ENCODE results near the gene RREB1. TPM values are rescaled to one million over a fixed set of nuclear protein-coding genes. Genes with fewer than 3 reads are reported as not detected.

The RREB1 gene
- polyA plus RNA-seq, 2 of the 4 experiments (the other 2 are of a cell fraction): 2.2 to 5.0 TPM

DNA sequence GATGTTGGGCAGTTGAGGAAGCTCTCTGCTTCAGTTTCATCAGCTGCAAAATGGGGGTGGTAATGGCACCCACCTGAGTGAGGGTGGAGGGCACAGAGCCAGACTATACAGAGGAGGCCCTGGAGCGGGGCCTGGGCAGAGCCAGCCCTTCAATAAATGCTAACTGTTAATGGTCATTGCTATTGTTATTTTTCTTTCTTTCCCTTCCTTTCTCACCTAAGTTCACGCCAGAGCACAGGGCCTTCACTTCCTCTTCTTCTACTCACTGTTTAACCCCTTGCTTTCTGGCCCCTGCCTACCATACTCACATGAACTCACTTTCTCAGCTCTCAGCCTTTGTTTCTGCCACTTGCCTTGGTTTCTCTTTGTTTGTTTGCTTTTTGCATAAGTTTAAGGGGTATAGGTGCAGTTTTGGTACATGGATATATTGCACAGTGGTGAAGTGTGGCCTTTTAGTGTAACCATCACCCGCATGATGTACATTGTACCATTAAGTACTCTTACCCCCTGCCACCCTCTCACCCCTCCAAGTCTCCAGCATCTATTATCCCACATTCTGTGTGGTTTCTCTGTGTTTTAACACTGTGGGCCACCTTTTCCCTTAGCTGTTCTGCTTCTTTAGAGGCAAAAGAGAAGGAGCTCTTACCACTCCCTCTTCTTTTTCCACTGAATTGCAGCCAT, 7.5 kb upstream of the RREB1 start:
- ATAC-seq: no peak
- no peak overlapping the region for H3K4me2 ChIP-seq
- H3K27ac ChIP-seq: no peak overlapping the region
- no peak for DNase-seq (ENCODE audit: low read depth in 1 of 2, low spot score in 1 of 2)
- no peaks in the 10 kb centered on the region for H3K9me3 ChIP-seq
- WGBS (ENCODE audit: missing lambda C conversion rate): 79% methylated on average over 3 of the region's 3 CpGs
- ChIA-PET POLR2A (no interaction called here), CTCF (interaction anchor here (0.6 kb wide), 1 partner anchor 376 kb away, joined by 3 read pairs; no protein-coding TSS in a partner anchor)
- FAIRE-seq: no peak
- TF ChIP-seq FOXS1 (CRISPR knock-in tag; IDR thresholded peaks at IDR 0.05) (no peak), CBX2 (IDR thresholded peaks at IDR 0.05; ENCODE audit: borderline replicate concordance, low read depth) (no peak), GATA3 (IDR thresholded peaks at IDR 0.05; ENCODE audit: borderline replicate concordance) (no peak), HOXB5 (CRISPR knock-in tag; IDR thresholded peaks at IDR 0.05) (no peak), RNF2 (IDR thresholded peaks at IDR 0.05; ENCODE audit: borderline replicate concordance, low read depth) (no peak), FOSB (CRISPR knock-in tag; IDR thresholded peaks at IDR 0.05) (no peak), EHMT2 (IDR thresholded peaks at IDR 0.05; ENCODE audit: low read depth) (no peak), EHF (CRISPR knock-in tag; IDR thresholded peaks at IDR 0.05) (no peak), CHD4 (IDR thresholded peaks at IDR 0.05; ENCODE audit: borderline replicate concordance) (no peak), MYC (IDR thresholded peaks at IDR 0.05; ENCODE audit: borderline replicate concordance, low read length) (no peak), RFX5 (IDR thresholded peaks at IDR 0.05) (no peak), SREBF2 (IDR thresholded peaks at IDR 0.05) (no peak)
- TF ChIP-seq, protein P1, sequence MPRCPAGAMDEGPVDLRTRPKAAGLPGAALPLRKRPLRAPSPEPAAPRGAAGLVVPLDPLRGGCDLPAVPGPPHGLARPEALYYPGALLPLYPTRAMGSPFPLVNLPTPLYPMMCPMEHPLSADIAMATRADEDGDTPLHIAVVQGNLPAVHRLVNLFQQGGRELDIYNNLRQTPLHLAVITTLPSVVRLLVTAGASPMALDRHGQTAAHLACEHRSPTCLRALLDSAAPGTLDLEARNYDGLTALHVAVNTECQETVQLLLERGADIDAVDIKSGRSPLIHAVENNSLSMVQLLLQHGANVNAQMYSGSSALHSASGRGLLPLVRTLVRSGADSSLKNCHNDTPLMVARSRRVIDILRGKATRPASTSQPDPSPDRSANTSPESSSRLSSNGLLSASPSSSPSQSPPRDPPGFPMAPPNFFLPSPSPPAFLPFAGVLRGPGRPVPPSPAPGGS (IDR thresholded peaks at IDR 0.05): no peak
- TF ChIP-seq, protein P2, sequence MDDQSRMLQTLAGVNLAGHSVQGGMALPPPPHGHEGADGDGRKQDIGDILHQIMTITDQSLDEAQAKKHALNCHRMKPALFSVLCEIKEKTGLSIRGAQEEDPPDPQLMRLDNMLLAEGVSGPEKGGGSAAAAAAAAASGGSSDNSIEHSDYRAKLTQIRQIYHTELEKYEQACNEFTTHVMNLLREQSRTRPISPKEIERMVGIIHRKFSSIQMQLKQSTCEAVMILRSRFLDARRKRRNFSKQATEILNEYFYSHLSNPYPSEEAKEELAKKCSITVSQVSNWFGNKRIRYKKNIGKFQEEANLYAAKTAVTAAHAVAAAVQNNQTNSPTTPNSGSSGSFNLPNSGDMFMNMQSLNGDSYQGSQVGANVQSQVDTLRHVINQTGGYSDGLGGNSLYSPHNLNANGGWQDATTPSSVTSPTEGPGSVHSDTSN (IDR thresholded peaks at IDR 0.05): no peak
- TF ChIP-seq, protein P3, sequence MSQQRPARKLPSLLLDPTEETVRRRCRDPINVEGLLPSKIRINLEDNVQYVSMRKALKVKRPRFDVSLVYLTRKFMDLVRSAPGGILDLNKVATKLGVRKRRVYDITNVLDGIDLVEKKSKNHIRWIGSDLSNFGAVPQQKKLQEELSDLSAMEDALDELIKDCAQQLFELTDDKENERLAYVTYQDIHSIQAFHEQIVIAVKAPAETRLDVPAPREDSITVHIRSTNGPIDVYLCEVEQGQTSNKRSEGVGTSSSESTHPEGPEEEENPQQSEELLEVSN (IDR thresholded peaks at IDR 0.05; ENCODE audit: borderline replicate concordance, low read depth): no peak
- TF ChIP-seq, protein P4, sequence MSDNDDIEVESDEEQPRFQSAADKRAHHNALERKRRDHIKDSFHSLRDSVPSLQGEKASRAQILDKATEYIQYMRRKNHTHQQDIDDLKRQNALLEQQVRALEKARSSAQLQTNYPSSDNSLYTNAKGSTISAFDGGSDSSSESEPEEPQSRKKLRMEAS (IDR thresholded peaks at IDR 0.05): no peak
- TF ChIP-seq, protein P5, sequence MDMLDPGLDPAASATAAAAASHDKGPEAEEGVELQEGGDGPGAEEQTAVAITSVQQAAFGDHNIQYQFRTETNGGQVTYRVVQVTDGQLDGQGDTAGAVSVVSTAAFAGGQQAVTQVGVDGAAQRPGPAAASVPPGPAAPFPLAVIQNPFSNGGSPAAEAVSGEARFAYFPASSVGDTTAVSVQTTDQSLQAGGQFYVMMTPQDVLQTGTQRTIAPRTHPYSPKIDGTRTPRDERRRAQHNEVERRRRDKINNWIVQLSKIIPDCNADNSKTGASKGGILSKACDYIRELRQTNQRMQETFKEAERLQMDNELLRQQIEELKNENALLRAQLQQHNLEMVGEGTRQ (IDR thresholded peaks at IDR 0.05): no peak
- TF ChIP-seq, protein P6, sequence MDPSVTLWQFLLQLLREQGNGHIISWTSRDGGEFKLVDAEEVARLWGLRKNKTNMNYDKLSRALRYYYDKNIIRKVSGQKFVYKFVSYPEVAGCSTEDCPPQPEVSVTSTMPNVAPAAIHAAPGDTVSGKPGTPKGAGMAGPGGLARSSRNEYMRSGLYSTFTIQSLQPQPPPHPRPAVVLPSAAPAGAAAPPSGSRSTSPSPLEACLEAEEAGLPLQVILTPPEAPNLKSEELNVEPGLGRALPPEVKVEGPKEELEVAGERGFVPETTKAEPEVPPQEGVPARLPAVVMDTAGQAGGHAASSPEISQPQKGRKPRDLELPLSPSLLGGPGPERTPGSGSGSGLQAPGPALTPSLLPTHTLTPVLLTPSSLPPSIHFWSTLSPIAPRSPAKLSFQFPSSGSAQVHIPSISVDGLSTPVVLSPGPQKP (IDR thresholded peaks at IDR 0.05; ENCODE audit: low read depth, low read length): no peak
- no peak overlapping the region for H3K4me3 ChIP-seq
- H3K4me1 ChIP-seq: no peaks in the 10 kb centered on the region

DNA sequence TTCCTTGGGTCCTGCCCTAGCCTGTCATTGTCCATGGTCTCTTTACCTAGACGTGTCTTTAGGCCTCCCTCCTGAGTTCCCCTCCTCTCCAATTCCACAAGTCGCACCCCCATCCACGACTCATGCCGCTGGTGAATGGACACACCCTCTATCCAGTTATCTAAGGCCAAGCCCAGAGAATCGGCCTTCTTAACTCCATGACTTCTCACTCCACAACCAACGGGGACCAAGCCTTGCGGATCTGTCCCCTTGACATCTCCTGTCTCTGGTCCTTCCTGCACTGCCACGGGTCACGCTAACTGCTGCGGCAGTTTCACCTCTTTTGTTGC, 7.0 kb upstream of the RREB1 start:
- no peak for ATAC-seq
- ChIA-PET CTCF (no interaction called here), POLR2A (no interaction called here)
- DNase-seq (ENCODE audit: low read depth in 1 of 2, low spot score in 1 of 2): no peak
- TF ChIP-seq, protein P2 (IDR thresholded peaks at IDR 0.05): no peak
- TF ChIP-seq RCOR1 (IDR thresholded peaks at IDR 0.05; ENCODE audit: low read depth, low read length): no peak
- TF ChIP-seq NFE2L2 (conservative IDR thresholded peaks at IDR 0.05; ENCODE audit: low read length): no peak
- no peak for TF ChIP-seq ZSCAN20 (CRISPR knock-in tag; IDR thresholded peaks at IDR 0.05)
- TF ChIP-seq RFX5 (IDR thresholded peaks at IDR 0.05): no peak
- TF ChIP-seq POLR2A (IDR thresholded peaks at IDR 0.05; ENCODE audit: low read length): no peak
- TF ChIP-seq MAZ (IDR thresholded peaks at IDR 0.05; ENCODE audit: borderline replicate concordance, low read depth, low read length): no peak
- no peak for TF ChIP-seq ESRRA (IDR thresholded peaks at IDR 0.05; ENCODE audit: borderline replicate concordance, low read length)
- TF ChIP-seq, protein P5 (IDR thresholded peaks at IDR 0.05): no peak
- TF ChIP-seq, protein P7, sequence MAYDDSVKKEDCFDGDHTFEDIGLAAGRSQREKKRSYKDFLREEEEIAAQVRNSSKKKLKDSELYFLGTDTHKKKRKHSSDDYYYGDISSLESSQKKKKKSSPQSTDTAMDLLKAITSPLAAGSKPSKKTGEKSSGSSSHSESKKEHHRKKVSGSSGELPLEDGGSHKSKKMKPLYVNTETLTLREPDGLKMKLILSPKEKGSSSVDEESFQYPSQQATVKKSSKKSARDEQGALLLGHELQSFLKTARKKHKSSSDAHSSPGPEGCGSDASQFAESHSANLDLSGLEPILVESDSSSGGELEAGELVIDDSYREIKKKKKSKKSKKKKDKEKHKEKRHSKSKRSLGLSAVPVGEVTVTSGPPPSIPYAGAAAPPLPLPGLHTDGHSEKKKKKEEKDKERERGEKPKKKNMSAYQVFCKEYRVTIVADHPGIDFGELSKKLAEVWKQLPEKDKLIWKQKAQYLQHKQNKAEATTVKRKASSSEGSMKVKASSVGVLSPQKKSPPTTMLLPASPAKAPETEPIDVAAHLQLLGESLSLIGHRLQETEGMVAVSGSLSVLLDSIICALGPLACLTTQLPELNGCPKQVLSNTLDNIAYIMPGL (CRISPR knock-in tag; IDR thresholded peaks at IDR 0.05; ENCODE audit: borderline replicate concordance): no peak
- TF ChIP-seq JUN (IDR thresholded peaks at IDR 0.05): no peak
- no peak for TF ChIP-seq FOSL2 (IDR thresholded peaks at IDR 0.05)
- no peak for TF ChIP-seq FOSL2 (CRISPR knock-in tag; IDR thresholded peaks at IDR 0.05)
- no peak for TF ChIP-seq ZFP36 (IDR thresholded peaks at IDR 0.05; ENCODE audit: borderline replicate concordance, partially characterized antibody)
- FAIRE-seq: no peak
- Histone ChIP-seq H3K4me2 (no peak overlapping the region), H3K4me1 (no peaks in the 10 kb centered on the region), H3K4me3 (no peak overlapping the region), H3K9me3 (no peaks in the 10 kb centered on the region), H3K27ac (no peak overlapping the region)
- WGBS (ENCODE audit: missing lambda C conversion rate): 92% methylated on average over 10 of the region's 10 CpGs
